ENCODE results near the gene ROBO1.
"Not testable (repeated sequence)": the region's sequence is repeated elsewhere in the genome, so short reads cannot be mapped to it uniquely, and the experiment has no call there.

ROBO1 gene

DNA sequence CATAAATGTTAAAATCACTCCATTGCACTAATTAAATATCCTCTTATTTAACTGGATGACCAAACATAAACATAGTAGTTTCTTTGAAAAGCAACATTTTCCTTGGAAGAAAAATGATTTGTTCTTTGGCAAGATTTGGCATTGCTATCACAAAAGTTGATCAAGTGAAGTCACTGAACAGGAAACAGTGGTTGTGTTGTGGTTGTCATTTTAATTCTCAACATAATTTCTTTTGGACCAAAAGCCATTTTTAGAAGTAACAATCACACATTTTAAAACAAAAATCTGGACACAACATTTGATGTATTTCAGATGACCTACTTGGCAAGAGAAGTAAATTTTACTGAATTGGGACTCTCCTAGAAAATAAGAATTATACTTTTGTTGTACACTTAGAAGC lies 872.3 kb downstream of the ROBO1 start:
- no peak for DNase-seq

GRCh38 chr3:78894787-78895186 lies 873.0 kb downstream of the ROBO1 start:
- DNase-seq, result no peak

DNA sequence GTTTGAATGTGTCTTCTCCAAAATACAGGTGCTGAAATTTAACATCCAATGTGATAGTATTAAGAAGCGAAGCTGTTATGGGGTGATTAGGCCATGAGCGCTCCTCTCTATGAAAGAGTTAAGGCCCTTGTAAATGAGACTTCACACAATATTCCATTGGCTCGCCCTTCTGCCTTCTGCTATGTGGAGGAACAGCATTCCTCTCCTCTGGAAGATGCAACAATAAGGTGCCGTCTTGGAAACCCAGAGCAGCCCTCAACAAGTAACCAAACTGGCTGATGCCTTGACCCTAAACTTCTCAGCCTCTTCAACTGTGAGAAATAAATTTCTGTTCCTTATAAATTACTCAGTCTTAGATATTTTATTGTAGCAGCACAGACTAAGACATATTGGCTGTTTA lies 874.6 kb downstream of the ROBO1 start:
- DNase-seq, result no peak

- DNase-seq, result no peak
Observed at GRCh38 chr3:78889348-78889747, 878.5 kb downstream of the ROBO1 start.

DNA sequence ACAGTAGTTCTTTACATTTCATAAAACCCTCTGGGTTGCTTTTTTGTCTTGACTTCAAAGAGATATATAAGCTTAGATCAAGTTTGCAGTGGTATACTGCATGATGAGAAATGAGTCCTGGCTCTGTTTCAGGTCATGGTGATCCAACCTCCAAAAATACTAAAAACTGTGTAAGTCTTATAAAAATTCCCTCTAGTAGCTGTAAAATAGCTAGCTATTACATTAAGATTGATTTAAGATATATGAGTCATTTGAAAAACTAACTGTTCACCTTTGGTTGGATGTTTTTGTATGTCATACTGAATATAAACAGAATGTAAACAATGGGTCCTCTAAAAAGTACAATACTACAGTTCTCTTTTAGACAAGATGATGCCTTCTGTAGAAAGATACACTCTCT lies 879.2 kb downstream of the ROBO1 start:
- DNase-seq, result no peak

DNA sequence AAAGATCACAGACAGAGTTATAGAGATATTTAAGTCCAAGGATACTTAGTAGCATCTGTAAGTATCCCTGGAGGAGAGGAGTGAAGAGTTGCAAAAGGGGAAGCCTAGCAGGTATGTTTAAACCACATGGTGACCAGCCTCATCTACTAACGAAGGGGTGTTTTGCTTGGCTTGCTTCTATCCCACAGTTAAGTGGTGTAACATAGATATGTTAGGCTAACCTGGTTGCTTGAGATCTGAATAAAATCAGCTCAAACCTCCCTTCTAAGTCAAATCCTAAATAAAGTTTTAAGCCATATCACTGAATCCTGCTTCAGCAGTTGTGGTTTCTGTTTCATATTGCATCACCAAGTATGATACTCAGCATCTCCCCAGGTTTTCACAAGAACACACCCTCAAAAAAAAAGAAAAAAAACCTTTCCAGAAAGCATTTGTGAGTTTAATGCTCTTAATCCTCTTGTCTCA lies 880.2 kb downstream of the ROBO1 start:
- DNase-seq, result no peak

- no peak for DNase-seq
Observed at GRCh38 chr3:78887029-78887428, 880.8 kb downstream of the ROBO1 start.

DNA sequence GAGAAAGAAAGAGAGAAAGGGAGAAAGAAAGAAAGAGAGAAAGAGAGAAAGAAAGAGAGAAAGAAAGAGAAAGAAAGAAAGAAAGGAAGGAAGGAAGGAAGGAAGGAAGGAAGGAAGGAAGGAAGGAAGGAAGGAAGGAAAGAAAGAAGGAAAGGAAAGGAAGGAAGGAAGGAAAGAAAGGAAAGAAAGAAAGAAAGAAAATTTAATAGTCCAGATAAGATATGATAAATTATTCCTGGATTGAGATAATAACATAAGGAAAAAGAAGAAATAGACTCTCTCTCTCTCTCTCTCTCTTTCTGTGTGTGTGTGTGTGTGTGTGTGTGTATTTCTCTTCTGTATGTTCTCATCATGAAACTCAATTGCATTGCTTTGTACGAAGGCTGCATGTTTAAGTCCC lies 883.2 kb downstream of the ROBO1 start:
- not testable (repeated sequence) for DNase-seq

- DNase-seq, result no peak
Observed at GRCh38 chr3:78882251-78882650, 885.5 kb downstream of the ROBO1 start.

DNA sequence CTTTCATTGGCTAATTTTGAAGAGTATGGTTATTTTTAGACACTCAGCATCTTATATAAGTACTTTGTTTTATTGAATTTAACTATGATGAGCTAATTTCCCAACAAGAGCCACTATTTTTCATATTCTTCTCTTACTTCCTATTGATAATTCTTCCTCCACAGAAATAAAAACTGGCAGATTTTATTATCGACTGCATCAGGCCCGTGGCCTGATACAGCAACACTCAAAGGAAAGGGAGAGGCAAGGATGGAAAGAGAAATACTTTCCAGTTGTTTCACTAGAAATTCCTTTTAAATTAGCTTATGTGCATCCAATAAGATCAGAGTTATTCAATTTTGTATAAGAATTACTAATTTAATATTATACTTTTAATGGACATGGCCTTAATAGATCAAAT lies 886.3 kb downstream of the ROBO1 start:
- DNase-seq, result no peak

DNA sequence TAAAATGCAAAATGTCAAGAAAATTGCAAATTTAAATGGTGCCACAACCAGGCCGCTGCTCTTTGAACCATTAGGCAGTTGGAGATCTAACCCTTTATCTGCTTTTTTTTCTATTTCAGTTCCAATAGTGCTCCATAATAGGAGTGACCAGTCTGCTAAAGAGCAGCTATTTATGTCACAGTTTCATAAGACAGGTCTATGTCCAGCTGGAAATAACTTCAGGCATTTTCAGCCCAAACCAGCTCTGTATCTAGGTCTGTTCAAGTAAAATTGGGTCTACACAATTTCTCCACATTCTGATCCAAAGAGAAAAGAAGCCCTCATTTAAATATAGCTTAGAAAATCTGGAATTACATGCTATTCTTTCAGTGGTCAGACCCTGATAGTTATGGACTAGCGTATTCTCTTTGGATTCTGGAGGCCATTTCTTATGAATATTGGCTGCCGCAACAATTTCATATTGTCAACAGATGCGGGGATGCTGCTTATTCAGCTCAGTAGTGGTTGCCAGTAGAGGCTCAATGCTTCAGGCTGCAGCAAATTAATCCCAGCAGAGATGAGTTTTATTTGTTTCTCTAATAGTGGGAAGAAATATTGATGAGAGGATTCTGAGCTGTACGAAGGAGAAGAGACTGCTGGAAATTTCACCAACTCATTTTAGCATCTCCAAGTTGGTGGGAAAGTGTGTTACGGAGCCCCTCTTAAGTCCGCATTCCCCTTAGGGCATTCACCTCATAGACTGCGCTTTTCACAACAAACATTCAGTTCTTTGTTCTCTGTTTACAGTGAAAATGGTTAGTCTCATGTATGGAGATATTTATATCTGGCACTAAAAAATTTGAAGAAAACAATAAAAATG lies 887.0 kb downstream of the ROBO1 start:
- no peak for DNase-seq

DNA sequence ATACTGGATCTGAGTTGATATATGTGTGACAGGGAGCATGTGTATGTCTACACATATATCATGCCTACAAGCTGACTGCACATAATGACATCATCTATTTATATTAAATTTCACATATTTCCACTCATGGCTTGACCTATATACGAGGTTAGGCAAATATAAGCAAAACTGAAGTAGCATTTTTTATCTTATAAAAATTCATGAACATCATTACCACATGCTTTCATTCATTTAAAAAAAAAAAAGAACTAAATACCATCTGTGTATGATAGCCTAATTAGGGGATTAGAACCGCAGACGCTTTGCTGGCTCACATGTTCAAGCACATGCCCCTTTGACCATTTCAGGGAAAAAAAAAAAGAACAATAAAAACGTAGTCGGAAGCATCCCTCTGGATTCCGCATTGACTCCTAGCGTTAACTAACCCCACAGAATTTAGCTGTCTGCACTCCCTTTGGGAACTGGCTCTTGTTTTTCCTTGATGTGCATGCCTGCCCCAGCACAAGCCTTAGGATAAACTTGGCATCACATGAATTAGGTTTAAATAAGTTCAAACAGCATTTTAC lies 888.4 kb downstream of the ROBO1 start:
- DNase-seq, result no peak

DNA sequence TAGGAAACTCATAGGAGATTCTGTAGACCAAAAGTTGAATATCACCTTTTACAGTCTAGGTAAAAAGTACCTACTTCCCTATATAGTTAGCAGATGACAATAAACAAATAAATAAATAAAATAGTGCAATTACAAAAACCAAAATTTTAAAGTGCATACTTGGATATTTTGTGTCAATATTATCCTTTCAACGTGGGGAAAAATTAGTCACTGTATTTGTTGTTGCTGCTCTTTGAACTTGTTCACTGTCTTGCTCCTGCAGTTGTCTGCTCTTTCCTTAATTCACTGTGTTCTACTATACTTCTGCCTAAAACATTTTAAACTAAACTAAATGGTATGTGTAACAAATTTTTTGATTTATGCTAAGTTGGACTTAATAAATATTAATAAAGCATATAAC lies 889.0 kb downstream of the ROBO1 start:
- no peak for DNase-seq

DNA sequence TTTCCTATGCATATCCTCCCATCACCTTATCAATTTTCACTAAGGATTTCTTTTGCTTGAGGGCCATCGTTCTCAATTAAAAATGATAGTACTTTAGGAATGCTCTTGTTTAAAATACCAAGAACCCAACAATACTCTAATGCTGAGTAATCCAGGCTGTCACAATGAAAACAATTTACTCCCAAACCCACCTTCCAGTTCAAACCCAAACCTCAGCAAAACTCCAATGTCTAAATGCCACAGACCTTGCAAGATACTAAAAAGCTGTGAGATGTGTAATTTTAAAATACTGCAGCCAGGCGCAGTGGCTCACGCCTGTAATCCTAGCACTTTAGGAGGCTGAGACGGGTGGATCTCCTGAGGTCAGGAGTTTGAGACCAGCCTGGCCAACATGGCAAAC lies 889.8 kb downstream of the ROBO1 start:
- no peak for DNase-seq

DNA sequence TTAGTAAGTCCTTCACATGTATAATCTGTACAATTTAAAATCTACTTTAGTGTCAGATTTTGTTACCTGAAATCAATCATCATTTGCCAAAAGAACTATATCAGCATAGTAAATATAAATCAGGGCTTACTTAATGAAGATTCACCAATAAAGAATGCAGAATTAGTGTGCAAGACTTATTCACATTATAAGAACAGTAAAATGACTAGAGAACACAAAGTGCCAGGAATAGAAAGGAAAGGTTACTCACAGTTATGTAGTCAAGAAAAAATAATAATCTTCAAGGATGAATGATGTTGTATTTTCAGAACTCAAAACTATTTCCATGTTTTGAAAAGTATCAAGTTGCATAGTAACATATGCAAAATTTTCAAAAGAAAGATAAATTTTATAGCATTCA lies 891.9 kb downstream of the ROBO1 start:
- DNase-seq, result no peak

DNA sequence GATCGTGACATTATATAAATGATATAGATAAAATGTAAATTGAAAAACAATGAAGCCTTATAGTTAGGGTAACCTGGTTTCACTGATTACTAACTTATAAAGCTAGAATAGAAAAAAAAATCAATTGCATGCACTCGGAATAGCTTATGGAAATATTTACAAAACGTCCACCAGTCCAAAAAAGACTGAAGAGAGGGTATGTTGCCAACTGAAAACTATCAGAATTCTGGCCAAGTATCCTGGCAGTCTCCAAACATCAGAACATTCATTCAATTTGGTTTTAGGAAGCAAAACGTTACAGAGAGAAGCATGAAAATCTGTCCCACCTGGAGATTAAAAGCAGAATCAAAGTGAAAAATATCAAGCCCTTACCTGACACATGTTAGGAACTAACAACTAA lies 892.4 kb downstream of the ROBO1 start:
- no peak for DNase-seq

DNA sequence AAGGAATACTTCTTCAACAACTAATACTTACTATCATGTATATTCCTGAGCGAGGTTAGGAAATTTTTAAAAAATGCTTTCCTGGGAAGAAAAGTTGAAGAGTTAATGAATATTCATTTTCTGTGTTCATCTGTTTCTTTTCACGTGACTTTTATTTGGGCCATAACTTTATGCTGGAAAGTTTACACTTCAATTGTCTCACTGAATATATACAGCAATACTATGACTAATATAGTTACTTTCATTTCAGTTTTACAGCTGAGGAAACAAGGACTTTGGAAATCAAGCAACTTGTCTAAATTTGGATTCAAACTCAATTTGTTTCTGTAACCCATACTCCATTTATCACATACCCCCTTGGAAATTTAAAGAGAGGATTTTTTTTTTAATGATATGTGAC lies 894.2 kb downstream of the ROBO1 start:
- no peak for DNase-seq

DNA sequence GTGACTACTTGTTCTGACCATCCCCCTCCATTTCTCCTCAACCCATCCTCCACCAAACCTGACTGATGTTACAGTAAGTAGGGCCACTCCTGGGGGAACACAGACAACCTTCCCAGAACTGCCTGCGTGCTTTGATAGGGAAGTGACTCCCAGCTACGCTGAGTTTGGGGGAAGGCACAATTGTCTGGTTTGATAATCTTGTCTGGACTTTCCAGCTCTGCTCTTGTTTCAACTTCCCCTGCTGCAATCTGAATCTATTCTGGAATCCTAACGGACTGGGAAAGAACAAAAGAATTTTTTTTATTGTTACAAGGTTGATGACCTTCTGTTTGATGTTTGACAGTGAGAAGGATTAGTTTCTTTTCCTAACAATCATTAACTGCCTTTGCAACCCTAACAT lies 895.6 kb downstream of the ROBO1 start:
- no peak for DNase-seq

- DNase-seq, result no peak
Observed at GRCh38 chr3:78871048-78871447, 896.8 kb downstream of the ROBO1 start.

- no peak for DNase-seq
Observed at GRCh38 chr3:78870484-78870883, 897.3 kb downstream of the ROBO1 start.

DNA sequence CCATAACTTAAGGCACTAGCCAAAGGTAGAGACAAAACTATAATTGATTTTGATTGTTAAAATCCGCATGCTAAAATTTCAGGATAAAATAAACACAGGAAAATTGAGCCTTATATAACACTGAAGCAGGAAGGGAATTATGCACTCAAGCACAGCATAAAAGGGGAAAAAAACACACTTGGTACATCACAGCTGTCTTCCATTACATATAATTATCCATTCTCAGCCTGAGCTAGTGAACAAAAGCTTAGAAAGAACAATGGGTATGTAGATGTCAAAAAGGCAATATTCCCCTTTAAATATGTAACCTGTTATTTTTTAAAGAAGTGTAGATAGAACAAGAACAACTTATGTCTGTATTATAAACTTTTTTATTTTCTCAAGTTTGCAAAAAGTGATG lies 899.2 kb downstream of the ROBO1 start:
- no peak for DNase-seq

- DNase-seq, result no peak
Observed at GRCh38 chr3:78867409-78868372, 900.1 kb downstream of the ROBO1 start.
